Cardiac muscle cell (in vitro differentiated cells and primary cell): ENCODE data around the gene PRMT5. TPM values are rescaled to one million over a fixed set of nuclear protein-coding genes. Genes with fewer than 3 reads are reported as not detected.
A peak's percentile ranks its signal among the peaks of the same experiment; 100 is the strongest.

Source experiments
- DNase-seq, 2 donors: peaks; one replicate each; pipeline versions ENCODE4 v3.0.0 to v3.0.0-alpha.2; 2010 to 2017; ENCODE audit warnings: low read depth in 1 of 2, low spot score in 1 of 2
- H3K27ac ChIP-seq: fragments of 200-600 bp; sonication (generic); 2 replicates; pipeline ENCODE4 v1.5.1; 2016
- H3K27me3 ChIP-seq: fragments of 200-600 bp; sonication (generic); 2 replicates; pipeline ENCODE4 v1.6.0; 2016; ENCODE audit warnings: control low read depth
- H3K36me3 ChIP-seq: fragments of 200-600 bp; sonication (generic); 2 replicates; pipeline ENCODE4 v1.5.1; 2016; ENCODE audit warnings: control low read depth
- H3K4me1 ChIP-seq: fragments of 200-600 bp; sonication (generic); 2 replicates; pipeline ENCODE4 v1.8.1; 2017; ENCODE audit warnings: low read depth, mild to moderate bottlenecking, mixed run types
- H3K4me3 ChIP-seq: fragments of 200-600 bp; sonication (generic); 2 replicates; pipeline ENCODE4 v1.5.1; 2016; ENCODE audit warnings: mild to moderate bottlenecking
- H3K9me3 ChIP-seq: fragments of 200-600 bp; sonication (generic); 2 replicates; pipeline ENCODE4 v1.5.1; 2017; ENCODE audit warnings: low read depth, mild to moderate bottlenecking, control low read depth
- CTCF ChIP-seq: IDR thresholded peaks from 2 replicates; pipeline ENCODE4 v1.5.1; 2012; ENCODE audit warnings: low read depth, mild to moderate bottlenecking, low read length
- polyA plus RNA-seq: library from polyadenylated mRNA; unstranded; fragments of >200 nt; fragmentation: Nextera tagmentation; extraction: Ambion mirVana; gene quantifications from 2 replicates; pipeline ENCODE4 v1.2.1, GENCODE V29; 2016
- total RNA-seq: library from RNA; depleted of rRNA; stranded (reverse); fragments of >200 nt; gene quantifications from 2 replicates; pipeline ENCODE4 v1.2.3, GENCODE V29; 2016

Gene PRMT5
- total and polyA plus RNA-seq, 2 experiments from 2014 or later = 62.7 to 131 TPM

- Histone ChIP-seq H3K27ac (no peak overlapping the region), H3K9me3 (no peaks in the 10 kb centered on the region), H3K4me1 (no peaks in the 10 kb centered on the region), H3K36me3 (no peaks in the 10 kb centered on the region), H3K27me3 (no peaks in the 10 kb centered on the region), H3K4me3 (no peak overlapping the region)
- no peak for DNase-seq
- no peak for TF ChIP-seq CTCF
Observed at GRCh38 chr14:22935156-22935555, 6.0 kb upstream of the PRMT5 start.

GRCh38 chr14:22932146-22932545 lies 3.0 kb upstream of the PRMT5 start:
- H3K4me1 ChIP-seq = peaks cover 7% of the 10 kb centered on the region
- no peak overlapping the region for H3K4me3 ChIP-seq
- TF ChIP-seq CTCF = no peak
- no peak overlapping the region for H3K27ac ChIP-seq
- no peaks in the 10 kb centered on the region for H3K9me3 ChIP-seq
- H3K27me3 ChIP-seq = no peaks in the 10 kb centered on the region
- H3K36me3 ChIP-seq = no peaks in the 10 kb centered on the region
- DNase-seq = no peak

- H3K4me3 ChIP-seq = peak overlapping the region; percentile 53
- H3K27ac ChIP-seq = peak overlapping the region; percentile 70
- no peaks in the 10 kb centered on the region for H3K9me3 ChIP-seq
- H3K27me3 ChIP-seq = no peaks in the 10 kb centered on the region
- H3K4me1 ChIP-seq = peaks cover 7% of the 10 kb centered on the region
- no peak for TF ChIP-seq CTCF
- DNase-seq = no peak
- H3K36me3 ChIP-seq = peaks cover 7% of the 10 kb centered on the region
Observed at GRCh38 chr14:22929961-22930364, 787 bp upstream of the PRMT5 start.

- TF ChIP-seq CTCF = no peak
- H3K4me1 ChIP-seq = peaks cover 7% of the 10 kb centered on the region
- peaks cover 22% of the 10 kb centered on the region for H3K36me3 ChIP-seq
- DNase-seq = no peak
- no peaks in the 10 kb centered on the region for H3K27me3 ChIP-seq
- H3K9me3 ChIP-seq = no peaks in the 10 kb centered on the region
- H3K27ac ChIP-seq = peak overlapping the region; percentile 86
- H3K4me3 ChIP-seq = peak overlapping the region; percentile 79
Observed at GRCh38 chr14:22928237-22929103, 706 bp downstream of the PRMT5 start.

GRCh38 chr14:22926316-22926715 lies 2.9 kb downstream of the PRMT5 start:
- TF ChIP-seq CTCF = no peak
- Histone ChIP-seq H3K4me3 (no peak overlapping the region), H3K27me3 (no peaks in the 10 kb centered on the region), H3K4me1 (peaks cover 7% of the 10 kb centered on the region), H3K9me3 (no peaks in the 10 kb centered on the region), H3K27ac (no peak overlapping the region), H3K36me3 (peaks cover 29% of the 10 kb centered on the region)
- no peak for DNase-seq
